Activated CD8-positive, alpha-beta T cell treated with anti-CD3 and anti-CD28 coated beads for 36 hours (primary cell): ENCODE data around the gene PLPP6. TPM values are rescaled to one million over a fixed set of nuclear protein-coding genes. Genes with fewer than 3 reads are reported as not detected.
A peak's percentile ranks its signal among the peaks of the same experiment; 100 is the strongest.

Source experiments
- ATAC-seq: fragments of 200-7000 bp; cut with Tn5 transposase; one replicate; pipeline ENCODE4 v1.10.0; 2021; ENCODE audit warnings: mild to moderate bottlenecking, moderate library complexity
- CTCF ChIA-PET: fragments of 350-600 bp; sonication (Branson Sonifier 250); formaldehyde crosslinking; loops from one replicate; lab custom pipeline; 2021; ENCODE audit warnings: antibody characterized with exemption; lab: Charles Lee
- POLR2A ChIA-PET: fragments of 350-600 bp; sonication (Branson Sonifier 250); formaldehyde crosslinking; loops from one replicate; lab custom pipeline; 2021; ENCODE audit warnings: antibody characterized with exemption; lab: Charles Lee
- DNase-seq: peaks from one replicate; pipeline ENCODE4 v3.0.0-alpha.2; 2020
- H3K27ac Mint-ChIP-seq: one replicate; pipeline ENCODE4 v1.8.0; 2021; ENCODE audit warnings: mild to moderate bottlenecking, mixed read lengths
- H3K27me3 Mint-ChIP-seq: one replicate; pipeline ENCODE4 v1.8.0; 2021; ENCODE audit warnings: mixed read lengths
- H3K36me3 Mint-ChIP-seq: one replicate; pipeline ENCODE4 v1.8.0; 2021; ENCODE audit warnings: low read depth, mixed read lengths
- H3K4me1 Mint-ChIP-seq: one replicate; pipeline ENCODE4 v1.8.0; 2021; ENCODE audit warnings: low read depth, mixed read lengths
- H3K4me3 Mint-ChIP-seq: one replicate; pipeline ENCODE4 v1.8.0; 2021; ENCODE audit warnings: mild to moderate bottlenecking, moderate library complexity, mixed read lengths
- H3K9me3 Mint-ChIP-seq: one replicate; pipeline ENCODE4 v1.8.0; 2021; ENCODE audit warnings: mixed read lengths
- intact Hi-C: fragments of 100-400 bp; cut with micrococcal nuclease; formaldehyde crosslinking; loops from one replicate; pipeline ENCODE4 v1.10.0; 2022
- total RNA-seq, 2 experiments: library from RNA; stranded (reverse); gene quantifications; one replicate each; pipeline ENCODE4 v1.2.3, GENCODE V29; 2021
- TF ChIP-seq, protein P1 (sequence below): fragments of 200-600 bp; IDR thresholded peaks from one replicate; pipeline ENCODE4 v1.8.0; 2022; ENCODE audit warnings: antibody characterized with exemption, mild to moderate bottlenecking

PLPP6 gene
- total RNA-seq, 2 experiments from 2014 or later = 2.8 to 3.2 TPM

DNA sequence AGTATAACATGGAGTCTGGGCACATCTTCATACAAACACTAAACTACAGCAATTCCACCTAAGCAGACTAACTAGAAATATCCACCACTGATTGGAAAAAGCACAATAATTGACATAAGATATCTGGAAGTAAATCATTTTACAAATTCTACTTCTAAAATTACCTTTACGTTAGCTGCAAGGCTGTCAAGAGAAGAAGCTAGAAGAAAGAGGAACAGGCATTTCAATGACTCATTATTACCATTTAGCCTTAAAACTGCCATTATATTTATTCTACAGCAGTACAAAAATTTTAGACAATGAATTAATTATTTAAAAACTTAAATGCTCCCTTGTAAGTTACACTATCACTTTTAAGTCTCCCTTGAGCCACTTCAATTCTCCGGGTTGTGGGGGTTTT lies 43.4 kb upstream of the PLPP6 start:
- TF ChIP-seq, protein P1, sequence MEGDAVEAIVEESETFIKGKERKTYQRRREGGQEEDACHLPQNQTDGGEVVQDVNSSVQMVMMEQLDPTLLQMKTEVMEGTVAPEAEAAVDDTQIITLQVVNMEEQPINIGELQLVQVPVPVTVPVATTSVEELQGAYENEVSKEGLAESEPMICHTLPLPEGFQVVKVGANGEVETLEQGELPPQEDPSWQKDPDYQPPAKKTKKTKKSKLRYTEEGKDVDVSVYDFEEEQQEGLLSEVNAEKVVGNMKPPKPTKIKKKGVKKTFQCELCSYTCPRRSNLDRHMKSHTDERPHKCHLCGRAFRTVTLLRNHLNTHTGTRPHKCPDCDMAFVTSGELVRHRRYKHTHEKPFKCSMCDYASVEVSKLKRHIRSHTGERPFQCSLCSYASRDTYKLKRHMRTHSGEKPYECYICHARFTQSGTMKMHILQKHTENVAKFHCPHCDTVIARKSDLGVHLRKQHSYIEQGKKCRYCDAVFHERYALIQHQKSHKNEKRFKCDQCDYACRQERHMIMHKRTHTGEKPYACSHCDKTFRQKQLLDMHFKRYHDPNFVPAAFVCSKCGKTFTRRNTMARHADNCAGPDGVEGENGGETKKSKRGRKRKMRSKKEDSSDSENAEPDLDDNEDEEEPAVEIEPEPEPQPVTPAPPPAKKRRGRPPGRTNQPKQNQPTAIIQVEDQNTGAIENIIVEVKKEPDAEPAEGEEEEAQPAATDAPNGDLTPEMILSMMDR = no peak
- ChIA-PET CTCF (no interaction called here), POLR2A (no interaction called here)
- no peak overlapping the region for H3K27ac Mint-ChIP-seq
- H3K27me3 Mint-ChIP-seq = no peaks in the 10 kb centered on the region
- H3K36me3 Mint-ChIP-seq = no peaks in the 10 kb centered on the region
- no peak for DNase-seq
- intact Hi-C loops = no loop called here
- no peak for ATAC-seq
- H3K9me3 Mint-ChIP-seq = no peaks in the 10 kb centered on the region
- no peak overlapping the region for H3K4me3 Mint-ChIP-seq
- H3K4me1 Mint-ChIP-seq = peaks cover 24% of the 10 kb centered on the region

DNA sequence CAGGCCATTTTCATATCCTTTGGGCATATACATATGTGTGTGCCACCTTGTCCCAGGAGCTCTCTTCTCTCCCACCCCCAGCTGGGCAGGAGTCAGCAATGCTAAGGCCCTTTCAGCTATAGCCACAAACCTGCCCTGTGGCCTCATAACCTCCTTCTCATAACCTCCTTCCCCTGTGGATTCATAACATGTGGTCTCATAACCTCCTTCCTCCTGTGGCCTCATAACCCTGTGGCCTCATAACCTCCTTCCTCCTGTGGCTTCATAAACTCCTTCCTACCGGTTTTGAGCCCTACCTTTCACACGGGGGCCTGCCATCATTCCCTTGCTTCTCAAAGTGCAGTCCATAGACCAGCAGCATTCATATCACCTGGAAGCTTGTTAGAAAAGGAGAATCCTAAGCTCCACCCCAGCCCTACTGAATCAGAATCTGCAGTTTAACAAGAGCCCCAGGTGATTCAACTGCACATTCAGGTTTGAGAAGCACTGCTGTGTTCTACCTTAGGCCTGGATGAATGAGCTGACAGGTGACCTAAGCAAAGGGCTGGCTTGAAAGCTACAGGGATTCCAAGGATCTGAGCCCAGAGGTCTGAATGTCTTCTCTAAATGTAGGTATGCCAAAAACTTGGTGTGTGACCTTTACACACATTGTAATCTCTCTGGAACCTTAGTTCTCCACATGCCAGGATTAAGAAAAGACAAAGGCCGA lies 41.9 kb upstream of the PLPP6 start:
- Mint-ChIP-seq H3K27me3 (no peaks in the 10 kb centered on the region), H3K4me3 (no peak overlapping the region), H3K4me1 (peaks cover 20% of the 10 kb centered on the region), H3K36me3 (no peaks in the 10 kb centered on the region), H3K27ac (no peak overlapping the region), H3K9me3 (no peaks in the 10 kb centered on the region)
- peak; percentile 66 for ATAC-seq
- CTCF ChIA-PET = interaction anchor here (0.9 to 1.8 kb wide), 3 partner anchors 15 to 20 kb away, joined by 3 to 6 read pairs (median 4); no protein-coding TSS in a partner anchor
- POLR2A ChIA-PET = interaction anchor here (0.7 kb wide), 1 partner anchor 46 kb away, joined by 3 read pairs; the partner anchor contains the start of gene SPATA6L
- intact Hi-C loops = no loop called here
- DNase-seq = peak; percentile 33
- TF ChIP-seq, protein P1 = no peak

DNA sequence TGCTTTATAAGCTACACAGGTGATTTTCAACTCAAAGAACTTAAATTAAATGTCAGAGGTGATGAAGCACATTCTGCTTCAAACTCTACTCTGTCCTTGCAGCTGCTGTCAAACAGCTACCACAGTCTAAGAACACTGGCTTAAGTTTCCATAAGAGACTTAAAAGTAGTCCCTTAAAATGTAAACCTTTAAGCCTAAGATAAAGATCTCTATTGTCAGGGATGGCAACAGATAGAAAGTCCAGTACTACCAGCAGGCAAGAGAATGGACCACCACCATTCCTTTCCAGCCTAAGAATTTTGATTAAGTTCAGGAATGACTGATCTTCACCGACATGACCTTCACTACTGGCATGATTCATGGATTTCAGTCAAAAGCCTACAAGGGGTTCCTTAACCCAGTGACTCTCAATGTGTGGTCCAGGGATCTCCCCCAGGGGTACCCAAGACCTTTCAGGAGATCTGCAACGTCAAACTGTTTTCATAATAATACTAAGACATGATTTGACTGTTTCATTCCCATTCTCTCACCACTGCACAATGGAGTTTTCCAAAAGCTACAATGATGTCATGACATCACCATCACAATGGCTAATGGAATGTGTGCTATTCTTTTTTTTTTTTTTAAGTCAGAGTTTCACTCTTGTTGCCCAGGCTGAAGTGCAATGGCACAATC lies 41.1 kb upstream of the PLPP6 start:
- POLR2A ChIA-PET = interaction anchor here (0.7 kb wide), 1 partner anchor 45 kb away, joined by 3 read pairs; the partner anchor contains the start of gene SPATA6L

DNA sequence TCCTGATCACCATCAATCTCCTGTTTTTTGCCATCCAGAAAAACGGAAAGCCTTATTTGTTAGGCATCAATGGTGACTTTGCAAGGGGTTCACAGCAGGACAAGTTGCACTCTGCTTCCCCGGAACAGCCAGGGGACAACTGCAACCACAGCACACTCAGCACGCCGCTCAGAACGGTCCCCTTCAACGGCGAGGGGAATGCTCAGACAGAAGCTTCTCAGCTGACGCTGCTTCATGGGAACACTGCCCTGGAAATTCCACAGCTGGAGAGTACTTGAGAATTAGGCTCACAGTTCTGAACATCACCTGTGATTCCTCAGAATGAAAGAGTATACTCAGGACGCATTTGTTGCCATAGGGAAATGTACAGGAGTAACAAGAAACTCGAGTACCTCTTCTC lies 40.1 kb upstream of the PLPP6 start:
- DNase-seq (no peak), ATAC-seq (no peak)
- CTCF ChIA-PET = interaction anchor here (1.2 kb wide), 1 partner anchor 18 kb away, joined by 5 read pairs; no protein-coding TSS in a partner anchor
- Mint-ChIP-seq H3K36me3 (no peaks in the 10 kb centered on the region), H3K4me1 (peaks cover 15% of the 10 kb centered on the region), H3K9me3 (no peaks in the 10 kb centered on the region), H3K27me3 (no peaks in the 10 kb centered on the region), H3K4me3 (no peak overlapping the region), H3K27ac (no peak overlapping the region)
- TF ChIP-seq, protein P1 = no peak
- intact Hi-C loops = no loop called here
- POLR2A ChIA-PET = no interaction called here

More for the DNA sequence above, 41.1 kb upstream of the PLPP6 start:
- Mint-ChIP-seq H3K27ac (no peak overlapping the region), H3K9me3 (no peaks in the 10 kb centered on the region), H3K4me3 (no peak overlapping the region), H3K36me3 (no peaks in the 10 kb centered on the region), H3K27me3 (no peaks in the 10 kb centered on the region), H3K4me1 (peaks cover 15% of the 10 kb centered on the region)
- ATAC-seq = peak; percentile 45
- TF ChIP-seq, protein P1 = no peak
- DNase-seq = peak; percentile 10
- intact Hi-C loops = no loop called here
- CTCF ChIA-PET = interaction anchor here (0.6 to 1.8 kb wide), 4 partner anchors 12 to 19 kb away, joined by 3 to 6 read pairs (median 4); no protein-coding TSS in a partner anchor
